ENCODE measurements around the gene APBA3. TPM values are rescaled to one million over a fixed set of nuclear protein-coding genes. Genes with fewer than 3 reads are reported as not detected.

APBA3 gene, protein sequence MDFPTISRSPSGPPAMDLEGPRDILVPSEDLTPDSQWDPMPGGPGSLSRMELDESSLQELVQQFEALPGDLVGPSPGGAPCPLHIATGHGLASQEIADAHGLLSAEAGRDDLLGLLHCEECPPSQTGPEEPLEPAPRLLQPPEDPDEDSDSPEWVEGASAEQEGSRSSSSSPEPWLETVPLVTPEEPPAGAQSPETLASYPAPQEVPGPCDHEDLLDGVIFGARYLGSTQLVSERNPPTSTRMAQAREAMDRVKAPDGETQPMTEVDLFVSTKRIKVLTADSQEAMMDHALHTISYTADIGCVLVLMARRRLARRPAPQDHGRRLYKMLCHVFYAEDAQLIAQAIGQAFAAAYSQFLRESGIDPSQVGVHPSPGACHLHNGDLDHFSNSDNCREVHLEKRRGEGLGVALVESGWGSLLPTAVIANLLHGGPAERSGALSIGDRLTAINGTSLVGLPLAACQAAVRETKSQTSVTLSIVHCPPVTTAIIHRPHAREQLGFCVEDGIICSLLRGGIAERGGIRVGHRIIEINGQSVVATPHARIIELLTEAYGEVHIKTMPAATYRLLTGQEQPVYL
- 10 to 100 TPM; 22.1 to 24.7 TPM for total RNA-seq
- polyA plus RNA-seq (ENCODE audit: insufficient read length in 6 of 6), result 10 to 100 TPM; 15.5 to 21.9 (median 18.6) TPM
- long read RNA-seq, donor 1, partial matches to known transcripts, result 5 of 9 reads
- long read RNA-seq, donor 1, other reads (novel, unspliced or antisense), result 0 of 9 reads
- long read RNA-seq, donor 2, partial matches to known transcripts, result 0 of 5 reads
- long read RNA-seq, donor 2, other reads (novel, unspliced or antisense), result 0 of 5 reads
- long read RNA-seq, donor 3, partial matches to known transcripts, result 0 of 2 reads
- long read RNA-seq, donor 3, other reads (novel, unspliced or antisense), result 0 of 2 reads
- long read RNA-seq, donor 4, transcript APBA3-201 (11 exons, 2,075 nt), result major isoform, 12 of 15 reads
- long read RNA-seq, donor 4, partial matches to known transcripts, result 0 of 15 reads
- long read RNA-seq, donor 4, other reads (novel, unspliced or antisense), result 3 of 15 reads
- long read RNA-seq, donor 5, partial matches to known transcripts, result 0 of 2 reads
- long read RNA-seq, donor 5, other reads (novel, unspliced or antisense), result 0 of 2 reads
- long read RNA-seq, donor 6, partial matches to known transcripts, result 0 of 3 reads
- long read RNA-seq, donor 6, other reads (novel, unspliced or antisense), result 0 of 3 reads
- long read RNA-seq, donor 7, partial matches to known transcripts, result 0 of 5 reads
- long read RNA-seq, donor 7, other reads (novel, unspliced or antisense), result 0 of 5 reads
- long read RNA-seq, donor 8, partial matches to known transcripts, result 0 of 5 reads
- long read RNA-seq, donor 8, other reads (novel, unspliced or antisense), result 0 of 5 reads
- long read RNA-seq, donor 9, result 0 reads
- long read RNA-seq, donor 10, transcript APBA3-201 (11 exons, 2,075 nt), result major isoform, 8 of 11 reads
- long read RNA-seq, donor 10, partial matches to known transcripts, result 0 of 11 reads
- long read RNA-seq, donor 10, other reads (novel, unspliced or antisense), result 2 of 11 reads
- long read RNA-seq, donor 11, result 0 reads
- long read RNA-seq, donor 12, partial matches to known transcripts, result 0 of 2 reads
- long read RNA-seq, donor 12, other reads (novel, unspliced or antisense), result 0 of 2 reads

DNA sequence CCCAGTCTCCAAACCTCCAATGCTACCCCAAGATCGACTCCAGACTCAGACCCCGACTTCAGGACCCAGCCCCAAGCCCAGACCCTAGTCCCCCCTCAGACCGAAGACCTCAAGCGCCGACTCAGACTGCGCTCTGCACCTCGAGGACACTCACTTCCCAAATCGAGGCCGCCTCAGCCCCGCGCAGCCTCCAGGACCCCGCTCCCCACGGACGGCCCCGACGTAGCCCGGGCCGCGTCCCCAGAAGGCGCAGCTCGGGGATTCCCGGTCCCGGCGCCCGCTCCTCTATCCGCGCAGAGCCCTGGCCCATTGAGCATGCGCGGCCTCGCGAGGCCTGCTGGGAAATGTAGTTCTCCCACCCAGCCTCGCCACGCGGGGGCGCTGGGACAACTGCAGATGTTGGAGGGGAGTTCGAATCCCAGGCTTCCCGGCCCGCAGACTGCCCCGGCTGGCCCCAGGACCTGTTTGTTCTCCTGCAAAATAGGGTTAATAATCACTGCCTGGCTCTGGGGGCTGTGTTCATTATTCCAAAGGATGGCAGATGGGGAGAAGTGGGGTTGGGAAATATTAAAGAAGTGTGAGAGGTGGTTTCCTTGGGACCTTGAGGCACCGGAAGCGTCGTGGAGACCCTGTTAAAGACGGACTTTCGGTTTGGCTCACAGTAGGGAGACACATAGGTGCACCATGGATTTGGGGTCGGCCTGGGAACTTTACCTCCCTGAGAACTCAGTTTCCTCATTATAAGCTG is at the start of gene APBA3:
TSS of gene APBA3 (minus strand) at position 311 of the 748 bp plus-strand sequence. CDS start 1,428 bp downstream, outside the sequence.
- ATAC-seq, result peak; percentile 73
- intact Hi-C loops (cut with DNase I), result no loop called here

GRCh38 chr19:3810708-3811355 is 49.3 kb upstream of the APBA3 start:
- peaks cover 0 to 20% of the 10 kb centered on the region in 2 donors for H3K27me3 ChIP-seq
- H3K27ac ChIP-seq, result peak overlapping the region in 1 of 2 donors; percentile 87
- no peaks in the 10 kb centered on the region for H3K36me3 ChIP-seq
- intact Hi-C loops (cut with DNase I), result no loop called here
- no peak overlapping the region for H3K4me3 ChIP-seq
- H3K9me3 ChIP-seq, result no peaks in the 10 kb centered on the region
- peaks cover 10 to 43% of the 10 kb centered on the region in 2 donors for H3K4me1 ChIP-seq
- ATAC-seq, result no peak
- DNase-seq, result no peak
- TF ChIP-seq CTCF (IDR thresholded peaks at IDR 0.05), result no peak

More for the DNA sequence above, at the start of gene APBA3:
- Histone ChIP-seq H3K4me3 (peak within 1 kb of the TSS; percentile 59 to 93), H3K36me3 (peaks cover 0 to 46% of the 10 kb centered on the region in 2 donors), H3K27me3 (no peaks in the 10 kb centered on the region), H3K4me1 (peaks cover 3 to 52% of the 10 kb centered on the region in 2 donors), H3K27ac (peak within 1 kb of the TSS; percentile 98 to 99), H3K9me3 (no peaks in the 10 kb centered on the region)
- peak; percentile 57 to 67 for TF ChIP-seq CTCF (IDR thresholded peaks at IDR 0.05)
- DNase-seq, result peak; percentile 83 to 98 (median 94)

DNA sequence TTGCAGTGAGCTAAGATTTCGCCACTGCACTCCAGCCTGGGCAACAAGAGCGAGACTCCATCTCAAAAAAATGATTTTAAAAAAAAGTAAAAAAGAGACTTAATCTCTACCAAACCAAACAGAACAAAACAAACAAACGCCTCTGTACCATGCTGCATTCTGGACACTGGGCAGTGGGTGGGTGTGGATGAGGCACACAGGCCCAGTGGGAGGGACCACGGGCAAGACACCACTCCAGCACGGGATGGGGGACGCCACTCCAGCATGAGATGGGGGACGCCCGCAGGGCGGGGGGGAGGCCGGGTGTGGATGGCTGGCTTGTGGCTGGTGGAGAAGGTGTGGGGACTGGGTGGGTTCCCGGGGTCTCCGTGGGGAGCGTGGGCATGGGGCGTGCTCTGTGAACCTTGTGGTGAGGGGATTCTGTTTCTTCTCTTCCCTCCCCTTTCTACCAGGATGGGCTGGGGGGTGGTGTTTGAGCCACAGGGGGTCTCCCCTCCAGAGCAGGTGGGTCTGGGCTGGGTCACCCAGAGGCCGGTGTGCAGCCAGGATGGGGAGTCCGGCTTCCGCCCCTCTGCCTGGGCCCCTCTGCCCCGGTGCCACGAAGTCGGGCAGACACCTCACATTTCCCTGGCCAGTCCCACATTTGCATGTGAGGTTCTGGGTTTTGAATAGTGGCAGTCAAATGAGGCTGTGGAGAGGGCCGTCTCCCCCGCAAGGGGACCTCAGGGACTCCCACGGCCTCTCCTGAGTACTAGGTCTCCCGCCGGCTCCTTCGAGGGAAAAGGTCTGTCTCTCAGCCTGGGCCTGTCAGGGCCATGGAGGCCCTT is 48.6 kb upstream of the APBA3 start:
- peaks cover 0 to 20% of the 10 kb centered on the region in 2 donors for H3K27me3 ChIP-seq
- H3K4me3 ChIP-seq, result no peak overlapping the region
- no peaks in the 10 kb centered on the region for H3K9me3 ChIP-seq
- intact Hi-C loops (cut with DNase I), result no loop called here
- peak overlapping the region in 1 of 2 donors; percentile 87 for H3K27ac ChIP-seq
- no peaks in the 10 kb centered on the region for H3K36me3 ChIP-seq
- no peak for DNase-seq
- H3K4me1 ChIP-seq, result peaks cover 10 to 43% of the 10 kb centered on the region in 2 donors
- TF ChIP-seq CTCF (IDR thresholded peaks at IDR 0.05), result no peak
- no peak for ATAC-seq
